GM21528 (cell line): ENCODE measurements around the gene ZNF581.

ENCODE experiments used
- ATAC-seq: cut with Tn5 transposase; IDR thresholded peaks from one replicate; pipeline ENCODE4 v1.9.1; 2021; ENCODE audit warnings: mild to moderate bottlenecking, moderate library complexity; ENCODE audit not compliant: unreplicated experiment, low FRiP score

Gene ZNF581

GRCh38 chr19:55647732-55648584 is 4.5 kb downstream of the ZNF581 start, which contains the start of gene CCDC106:
Gene CCDC106 (plus strand): TSS chr19:55648212. CDS start chr19:55649047, 835 bp downstream.
- no peak for ATAC-seq

DNA sequence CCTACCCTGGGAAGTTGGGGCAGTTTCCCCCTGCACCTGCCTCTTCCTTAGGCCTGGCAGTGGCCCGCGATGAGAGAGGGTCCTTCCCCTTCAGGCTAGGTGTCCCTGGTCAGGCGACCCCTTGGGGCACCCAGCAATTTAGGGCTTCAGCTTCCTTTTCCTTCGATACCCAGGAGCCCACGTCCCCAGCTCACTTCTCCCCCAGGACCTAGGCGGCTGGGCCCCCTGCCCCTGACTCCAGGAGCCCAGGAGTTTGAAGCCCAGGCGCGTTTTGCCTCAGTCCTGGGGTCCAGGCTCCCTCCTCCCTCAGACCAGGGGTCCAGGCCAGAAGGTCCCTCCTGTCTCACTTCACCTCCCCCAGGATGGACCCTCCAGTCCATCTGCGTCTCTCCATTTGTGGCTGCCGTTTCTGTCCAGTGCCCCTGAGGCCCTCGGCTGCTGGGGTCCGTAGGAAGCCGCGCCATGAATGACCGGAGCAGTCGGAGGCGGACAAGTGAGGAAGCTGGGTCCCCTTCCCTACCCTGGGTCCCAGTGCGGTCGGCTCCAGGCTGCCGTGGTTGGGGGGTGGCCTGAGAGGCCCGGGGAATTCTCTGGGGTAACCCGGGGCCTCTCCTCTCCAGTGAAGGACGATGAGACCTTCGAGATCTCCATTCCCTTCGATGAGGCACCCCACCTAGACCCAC is 5.3 kb downstream of the ZNF581 start:
- ATAC-seq = no peak

GRCh38 chr19:55649268-55650125 is 6.0 kb downstream of the ZNF581 start:
- no peak for ATAC-seq

DNA sequence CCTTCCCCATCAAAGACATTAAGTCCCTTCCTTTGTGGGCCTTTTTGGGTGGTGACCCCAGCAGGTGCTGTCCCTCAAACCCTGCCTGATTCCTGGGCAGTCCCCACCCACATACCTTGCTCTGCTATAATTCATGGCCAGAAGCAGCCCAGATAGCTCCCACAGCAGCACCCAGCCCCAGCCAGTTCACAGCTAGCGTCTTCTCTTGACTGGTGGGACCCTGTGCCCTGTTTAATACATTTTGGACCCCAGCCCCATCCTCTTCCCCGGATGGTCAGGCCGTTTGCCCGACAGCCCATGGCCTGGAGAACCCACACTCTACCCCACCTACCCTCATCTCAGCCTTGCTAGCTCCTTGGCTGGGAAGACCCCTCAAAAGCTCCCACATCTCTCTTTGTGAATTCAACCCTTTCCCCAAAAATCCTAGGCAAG is 6.7 kb downstream of the ZNF581 start:
- ATAC-seq = no peak

- no peak for ATAC-seq
Observed at GRCh38 chr19:55650602-55651230, 7.3 kb downstream of the ZNF581 start.

- no peak for ATAC-seq
Observed at GRCh38 chr19:55651236-55651635, 7.8 kb downstream of the ZNF581 start.

- ATAC-seq = no peak
Observed at GRCh38 chr19:55652311-55653128, 9.1 kb downstream of the ZNF581 start.

- ATAC-seq = peak; percentile 43
Observed at GRCh38 chr19:55653651-55654322, 10.3 kb downstream of the ZNF581 start.

DNA sequence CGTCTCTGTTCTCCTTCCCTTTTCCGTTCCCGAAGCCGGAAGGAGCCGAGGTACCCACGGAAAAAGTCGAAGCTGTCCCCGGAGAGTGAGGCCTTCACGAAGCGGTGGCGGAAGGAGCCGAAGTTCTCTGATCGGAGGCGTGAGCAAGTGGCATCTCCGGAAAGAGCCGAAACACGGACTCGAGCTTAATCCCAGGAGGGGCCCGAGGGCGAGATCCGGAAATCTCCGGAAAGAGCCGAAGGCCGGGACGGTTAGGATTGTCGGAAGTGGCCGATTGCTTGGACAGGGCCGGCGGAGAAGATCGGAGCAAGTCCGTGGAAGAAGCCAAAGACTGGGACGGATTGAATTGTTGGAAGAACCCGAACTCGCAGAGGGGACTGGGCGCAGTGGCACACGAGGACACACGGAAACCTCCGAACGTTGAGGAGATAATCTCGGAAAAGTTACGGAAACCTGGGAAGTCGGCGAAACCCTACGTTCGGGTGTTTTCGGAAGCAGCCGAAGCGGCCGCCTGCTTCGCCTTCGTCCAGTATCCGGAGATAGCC is 10.9 kb downstream of the ZNF581 start:
- peak; percentile 57 for ATAC-seq

GRCh38 chr19:55654868-55655647 is 11.6 kb downstream of the ZNF581 start, which contains the start of gene U2AF2:
Gene U2AF2 (plus strand): TSS chr19:55655035. CDS start chr19:55655105, 70 bp downstream.
- ATAC-seq = peak; percentile 39

GRCh38 chr19:55655648-55656040 is 12.2 kb downstream of the ZNF581 start:
- ATAC-seq = no peak

- no peak for ATAC-seq
Observed at GRCh38 chr19:55656552-55656951, 13.1 kb downstream of the ZNF581 start.

GRCh38 chr19:55656988-55657747 is 13.7 kb downstream of the ZNF581 start:
- ATAC-seq = no peak

GRCh38 chr19:55658846-55659459 is 15.5 kb downstream of the ZNF581 start:
- no peak for ATAC-seq

DNA sequence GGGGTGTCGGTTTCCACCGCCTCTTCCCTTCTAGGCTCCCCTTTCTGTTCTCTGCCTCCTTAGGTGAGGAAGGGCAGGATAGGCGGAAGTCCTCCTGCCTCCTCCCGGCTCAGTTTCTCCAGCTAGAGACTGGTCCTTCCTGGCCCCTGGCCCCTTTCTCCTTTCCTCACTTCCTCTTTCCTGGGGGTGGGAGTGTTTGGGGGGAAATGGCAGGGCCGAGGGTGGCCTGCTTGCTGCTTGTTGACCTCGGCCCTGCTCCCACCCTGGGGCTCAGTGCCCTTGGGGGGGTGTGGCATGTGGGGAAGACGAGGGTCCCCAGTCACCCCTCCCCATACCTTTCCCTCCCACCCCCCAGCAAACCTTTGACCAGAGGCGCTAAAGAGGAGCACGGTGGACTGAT is 16.4 kb downstream of the ZNF581 start:
- ATAC-seq = no peak

DNA sequence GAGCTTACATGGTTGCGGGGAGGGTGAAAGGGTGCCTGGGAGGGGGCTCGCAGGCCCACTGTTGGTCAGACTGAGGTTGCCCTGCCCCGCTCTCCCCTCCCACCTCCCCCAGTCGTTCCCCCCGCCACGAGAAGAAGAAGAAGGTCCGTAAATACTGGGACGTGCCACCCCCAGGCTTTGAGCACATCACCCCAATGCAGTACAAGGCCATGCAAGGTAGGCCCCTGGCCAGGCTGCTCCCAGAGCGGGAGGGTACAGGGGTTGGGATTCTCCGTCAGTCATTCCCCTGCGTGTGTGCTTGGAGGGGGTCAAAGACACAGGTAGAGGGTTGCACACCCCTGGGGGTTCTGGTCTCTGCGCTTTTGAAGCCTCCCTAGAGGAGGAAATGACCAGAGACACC is 17.0 kb downstream of the ZNF581 start:
- ATAC-seq = no peak

DNA sequence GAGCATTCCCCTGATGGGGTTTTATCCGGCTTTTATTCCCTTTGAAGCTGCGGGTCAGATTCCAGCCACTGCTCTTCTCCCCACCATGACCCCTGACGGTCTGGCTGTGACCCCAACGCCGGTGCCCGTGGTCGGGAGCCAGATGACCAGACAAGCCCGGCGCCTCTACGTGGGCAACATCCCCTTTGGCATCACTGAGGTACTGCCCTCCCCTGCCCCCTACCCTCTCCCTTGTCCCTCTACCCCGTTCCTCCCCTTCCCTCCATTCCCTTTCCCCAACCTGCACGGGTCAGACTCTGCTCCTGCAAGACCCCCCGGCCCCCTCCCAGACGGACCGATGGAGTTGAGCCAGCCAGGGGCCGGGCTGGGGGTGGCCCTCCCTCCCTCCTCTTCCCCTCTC is 17.5 kb downstream of the ZNF581 start:
- ATAC-seq = no peak
